Activated CD8-positive, alpha-beta T cell treated with anti-CD3 and anti-CD28 coated beads, Interleukin-2, amount 10 ng/mL, durations not matched to agents 7 days and 5 days (primary cell): Measurements from ENCODE around the gene PSMA4. TPM values are rescaled to one million over a fixed set of nuclear protein-coding genes. Genes with fewer than 3 reads are reported as not detected.
"Not testable (repeated sequence)": the region's sequence is repeated elsewhere in the genome, so short reads cannot be mapped to it uniquely, and the experiment has no call there.

Source experiments
- ATAC-seq: fragments of 150-1000 bp; cut with Tn5 transposase; one replicate; pipeline ENCODE4 v1.10.0; 2021; ENCODE audit warnings: moderate library complexity
- CTCF ChIA-PET: fragments of 350-600 bp; sonication (Branson Sonifier 250); formaldehyde crosslinking; loops from one replicate; lab custom pipeline; 2021; ENCODE audit warnings: antibody characterized with exemption; lab: Charles Lee
- POLR2A ChIA-PET: fragments of 350-600 bp; sonication (Branson Sonifier 250); formaldehyde crosslinking; loops from one replicate; lab custom pipeline; 2021; ENCODE audit warnings: antibody characterized with exemption; lab: Charles Lee
- DNase-seq: peaks from one replicate; pipeline ENCODE4 v3.0.0-alpha.2; 2020
- H3K27ac Mint-ChIP-seq: one replicate; pipeline ENCODE4 v1.8.0; 2021; ENCODE audit warnings: mild to moderate bottlenecking, mixed read lengths
- H3K27me3 Mint-ChIP-seq: one replicate; pipeline ENCODE4 v1.8.0; 2021; ENCODE audit warnings: low read depth, mixed read lengths
- H3K36me3 Mint-ChIP-seq: one replicate; pipeline ENCODE4 v1.8.0; 2021; ENCODE audit warnings: low read depth, mixed read lengths
- H3K4me1 Mint-ChIP-seq: one replicate; pipeline ENCODE4 v1.8.0; 2021; ENCODE audit warnings: low read depth, mixed read lengths
- H3K4me3 Mint-ChIP-seq: one replicate; pipeline ENCODE4 v1.8.0; 2021; ENCODE audit warnings: mild to moderate bottlenecking, mixed read lengths
- H3K9me3 Mint-ChIP-seq: one replicate; pipeline ENCODE4 v1.8.0; 2022; ENCODE audit warnings: mixed read lengths; ENCODE audit not compliant: insufficient read depth
- total RNA-seq, 2 experiments: library from RNA; stranded (reverse); gene quantifications; one replicate each; pipeline ENCODE4 v1.2.3, GENCODE V29; 2021

PSMA4 gene
- total RNA-seq, 2 experiments from 2014 or later = 252 to 260 TPM

DNA sequence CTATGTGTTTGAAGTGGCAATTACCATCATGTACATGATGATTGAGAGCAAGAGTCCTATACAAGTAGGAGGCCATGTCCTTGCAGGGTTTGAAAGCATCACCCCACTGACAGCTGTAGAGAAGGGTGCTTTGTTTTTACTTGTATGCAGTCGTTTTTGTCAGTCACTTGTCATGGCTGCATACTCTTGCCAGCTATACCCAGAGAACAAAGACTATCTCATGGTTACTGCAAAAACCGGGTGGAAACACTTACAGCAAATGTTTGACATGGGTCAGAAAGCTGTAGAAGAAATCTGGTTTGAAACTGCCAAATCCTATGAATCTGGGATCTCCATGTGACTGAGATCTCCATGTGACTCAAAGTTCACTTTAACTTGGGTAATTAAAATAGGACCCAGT is 6.9 kb upstream of the PSMA4 start:
- Mint-ChIP-seq H3K4me3 (no peak overlapping the region), H3K4me1 (no peaks in the 10 kb centered on the region), H3K27ac (no peak overlapping the region), H3K36me3 (no peaks in the 10 kb centered on the region), H3K27me3 (no peaks in the 10 kb centered on the region), H3K9me3 (no peaks in the 10 kb centered on the region)
- ChIA-PET CTCF (no interaction called here), POLR2A (no interaction called here)
- ATAC-seq = no peak
- no peak for DNase-seq

- no peaks in the 10 kb centered on the region for H3K27me3 Mint-ChIP-seq
- H3K27ac Mint-ChIP-seq = no peak overlapping the region
- ChIA-PET POLR2A (no interaction called here), CTCF (no interaction called here)
- DNase-seq = no peak
- H3K36me3 Mint-ChIP-seq = peaks cover 5% of the 10 kb centered on the region
- H3K4me1 Mint-ChIP-seq = peaks cover 9% of the 10 kb centered on the region
- no peak for ATAC-seq
- no peaks in the 10 kb centered on the region for H3K9me3 Mint-ChIP-seq
- H3K4me3 Mint-ChIP-seq = no peak overlapping the region
Measured at GRCh38 chr15:78536134-78536533, 4.1 kb upstream of the PSMA4 start.

DNA sequence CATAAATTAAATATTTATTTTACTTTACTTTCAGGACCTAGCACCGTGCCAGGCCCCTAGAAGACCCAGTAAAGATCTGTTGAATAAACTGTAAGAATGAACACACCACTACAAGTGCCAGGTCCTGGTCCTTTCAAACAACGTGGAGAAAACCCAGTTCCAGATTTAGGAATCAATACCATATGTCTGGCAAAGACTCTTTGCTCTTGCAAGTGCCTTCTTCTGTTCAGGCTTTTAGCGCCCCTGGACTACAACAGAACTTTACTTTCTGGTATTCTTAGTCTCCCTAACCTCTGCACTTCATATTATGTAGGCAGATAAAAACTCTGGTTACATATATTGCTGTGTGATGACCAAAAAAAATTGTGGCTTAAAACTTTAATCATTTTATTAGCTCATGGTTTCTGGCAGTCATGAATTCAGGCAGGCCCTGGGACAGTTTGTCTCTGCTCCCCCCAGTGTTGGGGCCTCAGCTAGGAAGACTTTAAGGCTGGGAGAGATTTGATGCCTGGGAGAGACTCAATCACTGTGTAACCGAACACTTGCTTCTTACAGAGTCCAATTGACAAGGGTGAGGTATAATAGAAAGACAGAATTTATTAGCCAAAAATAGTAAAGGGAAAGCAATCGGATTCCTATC is 2.9 kb upstream of the PSMA4 start:
- peaks cover 15% of the 10 kb centered on the region for H3K36me3 Mint-ChIP-seq
- ChIA-PET POLR2A (no interaction called here), CTCF (no interaction called here)
- H3K9me3 Mint-ChIP-seq = no peaks in the 10 kb centered on the region
- DNase-seq (no peak), ATAC-seq (no peak)
- H3K27ac Mint-ChIP-seq = no peak overlapping the region
- H3K4me1 Mint-ChIP-seq = peaks cover 19% of the 10 kb centered on the region
- H3K4me3 Mint-ChIP-seq = no peak overlapping the region
- H3K27me3 Mint-ChIP-seq = no peaks in the 10 kb centered on the region

- DNase-seq (no peak), ATAC-seq (no peak)
- CTCF ChIA-PET = no interaction called here
- Mint-ChIP-seq H3K27ac (no peak overlapping the region), H3K4me1 (peaks cover 28% of the 10 kb centered on the region), H3K9me3 (no peaks in the 10 kb centered on the region), H3K36me3 (peaks cover 25% of the 10 kb centered on the region), H3K4me3 (no peak overlapping the region), H3K27me3 (no peaks in the 10 kb centered on the region)
- POLR2A ChIA-PET = no interaction called here
Measured at GRCh38 chr15:78538358-78538757, 1.9 kb upstream of the PSMA4 start.

GRCh38 chr15:78539464-78540140 is 642 bp upstream of the PSMA4 start:
- not testable (repeated sequence) for H3K9me3 Mint-ChIP-seq, DNase-seq, ATAC-seq, H3K27me3 Mint-ChIP-seq
- ChIA-PET POLR2A (interaction anchor here (0.6 to 2.5 kb wide), 15 partner anchors 9 to 334 kb away, joined by 3 to 28 read pairs (median 6); partner anchors contain the start of genes CHRNA5, DNAJA4, HYKK and IREB2), CTCF (interaction anchor here (0.7 to 2.0 kb wide), 10 partner anchors 9 to 274 kb away, joined by 3 to 8 read pairs (median 3); partner anchors contain the start of gene CHRNA5)
- H3K4me3 Mint-ChIP-seq = peak overlapping the region; percentile 90
- peak overlapping the region; percentile 91 for H3K27ac Mint-ChIP-seq
- peaks cover 31% of the 10 kb centered on the region for H3K4me1 Mint-ChIP-seq
- peaks cover 33% of the 10 kb centered on the region for H3K36me3 Mint-ChIP-seq

GRCh38 chr15:78540871-78541743 is 863 bp downstream of the PSMA4 start:
- Mint-ChIP-seq H3K4me1 (peaks cover 34% of the 10 kb centered on the region), H3K9me3 (no peaks in the 10 kb centered on the region), H3K27ac (peak overlapping the region; percentile 91), H3K4me3 (peak overlapping the region; percentile 90), H3K36me3 (peaks cover 45% of the 10 kb centered on the region), H3K27me3 (no peaks in the 10 kb centered on the region)
- CTCF ChIA-PET = interaction anchor here (0.9 to 2.0 kb wide), 6 partner anchors 24 to 276 kb away, joined by 3 to 8 read pairs (median 4); partner anchors contain the start of gene CHRNA5
- ATAC-seq = no peak
- peak; percentile 35 for DNase-seq
- POLR2A ChIA-PET = interaction anchor here (0.6 to 2.5 kb wide), 18 partner anchors 9 to 551 kb away, joined by 3 to 28 read pairs (median 4); partner anchors contain the start of genes CHRNA5, HYKK, IREB2 and SKIC8

DNA sequence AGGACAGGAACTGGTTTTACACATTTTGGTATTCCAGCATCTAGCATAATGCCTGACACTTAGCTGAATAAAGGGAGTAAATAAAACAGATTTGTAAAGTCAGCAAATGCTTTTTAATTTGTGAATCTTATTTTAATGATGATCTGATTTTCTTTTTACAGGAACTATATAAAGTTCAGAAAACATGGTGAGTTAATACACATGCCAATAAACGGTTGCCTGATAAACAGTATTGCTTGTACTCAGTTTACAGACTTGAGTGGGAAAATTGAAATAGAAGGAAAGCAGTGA is 1.4 kb downstream of the PSMA4 start:
- peaks cover 34% of the 10 kb centered on the region for H3K4me1 Mint-ChIP-seq
- POLR2A ChIA-PET = interaction anchor here (1.2 to 2.5 kb wide), 3 partner anchors 23 to 242 kb away, joined by 4 to 28 read pairs (median 20); partner anchors contain the start of genes CHRNA5, IREB2 and SKIC8
- ATAC-seq = no peak
- no peaks in the 10 kb centered on the region for H3K9me3 Mint-ChIP-seq
- peak overlapping the region; percentile 91 for H3K27ac Mint-ChIP-seq
- H3K36me3 Mint-ChIP-seq = peaks cover 49% of the 10 kb centered on the region
- no peak for DNase-seq
- CTCF ChIA-PET = no interaction called here
- no peaks in the 10 kb centered on the region for H3K27me3 Mint-ChIP-seq
- H3K4me3 Mint-ChIP-seq = peak overlapping the region; percentile 90

GRCh38 chr15:78542647-78543046 is 2.4 kb downstream of the PSMA4 start:
- POLR2A ChIA-PET = interaction anchor here (0.6 kb wide), 1 partner anchor 94 kb away, joined by 3 read pairs; no protein-coding TSS in a partner anchor
- peaks cover 54% of the 10 kb centered on the region for H3K36me3 Mint-ChIP-seq

DNA sequence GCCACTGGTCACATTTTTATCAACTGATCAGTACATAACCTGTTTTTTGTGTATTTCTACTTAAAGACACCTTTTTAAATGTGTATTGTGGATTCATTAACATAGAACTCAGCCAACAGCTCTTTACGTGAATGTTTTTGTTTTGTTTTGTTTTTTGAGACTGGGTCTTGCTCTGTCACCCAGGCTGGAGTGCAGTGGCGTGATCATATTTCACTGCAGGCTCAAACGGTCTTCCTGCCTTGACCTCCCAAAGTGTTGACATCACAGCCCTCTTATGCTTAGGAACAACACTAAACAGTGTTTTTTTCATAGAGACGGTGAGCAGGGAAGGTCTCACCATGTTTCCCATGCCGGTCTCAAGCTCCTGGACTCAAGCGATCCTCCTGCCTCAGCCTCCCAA is 9.9 kb downstream of the PSMA4 start:
- POLR2A ChIA-PET = interaction anchor here (0.9 to 1.2 kb wide), 2 partner anchors 10 to 15 kb away, joined by 4 to 7 read pairs; partner anchors contain the start of genes CHRNA5 and PSMA4
- ATAC-seq (no peak), DNase-seq (no peak)
- Mint-ChIP-seq H3K36me3 (peaks cover 46% of the 10 kb centered on the region), H3K27ac (no peak overlapping the region), H3K4me1 (peaks cover 1% of the 10 kb centered on the region), H3K4me3 (no peak overlapping the region), H3K9me3 (no peaks in the 10 kb centered on the region), H3K27me3 (no peaks in the 10 kb centered on the region)
- CTCF ChIA-PET = interaction anchor here (1.4 kb wide), 1 partner anchor 16 kb away, joined by 5 read pairs; the partner anchor contains the start of gene CHRNA5

More at GRCh38 chr15:78542647-78543046, 2.4 kb downstream of the PSMA4 start:
- no peak for DNase-seq
- Mint-ChIP-seq H3K27ac (peak overlapping the region; percentile 39), H3K4me1 (peaks cover 34% of the 10 kb centered on the region), H3K9me3 (no peaks in the 10 kb centered on the region), H3K27me3 (no peaks in the 10 kb centered on the region), H3K4me3 (peak overlapping the region; percentile 90)
- ATAC-seq = no peak
- CTCF ChIA-PET = interaction anchor here (1.4 kb wide), 1 partner anchor 10 kb away, joined by 3 read pairs; no protein-coding TSS in a partner anchor

DNA sequence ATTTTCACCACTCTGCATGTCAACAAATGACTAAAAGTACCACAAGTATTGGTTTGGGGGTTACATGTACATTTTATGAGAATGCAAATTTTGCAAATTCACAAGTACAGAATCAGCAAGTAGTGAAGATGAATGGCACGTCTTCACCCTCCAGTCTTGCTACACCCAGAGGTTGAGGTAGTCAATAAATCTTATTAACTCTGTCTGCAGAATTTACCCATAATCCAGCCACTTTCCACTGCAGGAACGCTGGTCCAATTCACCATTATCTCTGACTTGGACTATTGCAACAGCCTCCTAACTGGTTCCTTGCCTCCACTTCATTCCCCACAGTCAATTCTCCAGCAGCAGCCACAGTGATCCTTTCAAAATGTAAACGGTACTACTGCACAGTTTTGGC is 10.6 kb downstream of the PSMA4 start:
- Mint-ChIP-seq H3K4me3 (no peak overlapping the region), H3K9me3 (no peaks in the 10 kb centered on the region), H3K36me3 (peaks cover 40% of the 10 kb centered on the region), H3K4me1 (no peaks in the 10 kb centered on the region), H3K27me3 (no peaks in the 10 kb centered on the region), H3K27ac (no peak overlapping the region)
- ChIA-PET POLR2A (interaction anchor here (0.5 to 1.0 kb wide), 3 partner anchors 11 to 597 kb away, joined by 3 to 4 read pairs (median 3); partner anchors contain the start of genes CHRNA5 and PSMA4), CTCF (no interaction called here)
- DNase-seq (no peak), ATAC-seq (no peak)

- CTCF ChIA-PET = interaction anchor here (1.2 kb wide), 1 partner anchor 9 kb away, joined by 3 read pairs; no protein-coding TSS in a partner anchor
Measured at GRCh38 chr15:78551902-78552301, 11.7 kb downstream of the PSMA4 start.

More at GRCh38 chr15:78551902-78552301, 11.7 kb downstream of the PSMA4 start:
- Mint-ChIP-seq H3K36me3 (peaks cover 31% of the 10 kb centered on the region), H3K4me3 (no peak overlapping the region), H3K27ac (no peak overlapping the region), H3K9me3 (no peaks in the 10 kb centered on the region), H3K4me1 (no peaks in the 10 kb centered on the region), H3K27me3 (no peaks in the 10 kb centered on the region)
- POLR2A ChIA-PET = interaction anchor here (1.3 kb wide), 1 partner anchor 13 kb away, joined by 3 read pairs; the partner anchor contains the start of gene CHRNA5
- DNase-seq (no peak), ATAC-seq (no peak)
